GM18505 (cell line): ENCODE results near the gene GATM.

Experiments used
- ATAC-seq: cut with Tn5 transposase; IDR thresholded peaks from one replicate; pipeline ENCODE4 v1.9.1; 2021; ENCODE audit not compliant: unreplicated experiment
- POLR2A ChIP-seq: IDR thresholded peaks from 4 replicates; pipeline ENCODE4 v1.6.1; 2011; ENCODE audit warnings: borderline replicate concordance; ENCODE audit not compliant: insufficient read depth, insufficient read length; ENCODE audit errors: extremely low read depth

The GATM gene

GRCh38 chr15:45399381-45400212 lies 21.3 kb upstream of the GATM start:
- ATAC-seq, result no peak
- no peak for TF ChIP-seq POLR2A

- ATAC-seq, result no peak
- TF ChIP-seq POLR2A, result no peak
Measured at GRCh38 chr15:45397116-45397665, 18.8 kb upstream of the GATM start.

DNA sequence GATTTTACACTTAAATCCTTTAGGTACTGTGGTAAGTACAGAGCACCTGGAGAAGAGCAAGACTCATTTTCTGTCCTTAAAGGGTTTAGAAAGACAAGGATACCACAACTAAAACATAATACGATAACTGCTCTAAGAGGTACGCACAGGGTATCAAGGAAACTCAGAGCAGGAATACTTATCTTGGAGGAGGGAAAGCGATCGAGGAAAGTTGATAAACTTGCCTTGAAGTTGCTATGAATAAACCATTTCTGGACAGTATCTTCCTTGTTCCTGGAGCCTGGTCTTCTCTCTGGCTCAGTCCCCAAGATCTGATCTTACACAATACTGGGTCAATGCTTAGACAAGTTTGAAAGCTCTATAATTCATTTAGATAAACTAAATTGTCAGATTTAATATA lies 17.6 kb upstream of the GATM start:
- no peak for TF ChIP-seq POLR2A
- ATAC-seq, result no peak

- ATAC-seq, result no peak
- no peak for TF ChIP-seq POLR2A
Measured at GRCh38 chr15:45394681-45395080, 16.3 kb upstream of the GATM start.

- ATAC-seq, result no peak
- TF ChIP-seq POLR2A, result no peak
Measured at GRCh38 chr15:45393851-45394250, 15.5 kb upstream of the GATM start.

- TF ChIP-seq POLR2A, result no peak
- ATAC-seq, result no peak
Measured at GRCh38 chr15:45392584-45392855, 14.2 kb upstream of the GATM start.

DNA sequence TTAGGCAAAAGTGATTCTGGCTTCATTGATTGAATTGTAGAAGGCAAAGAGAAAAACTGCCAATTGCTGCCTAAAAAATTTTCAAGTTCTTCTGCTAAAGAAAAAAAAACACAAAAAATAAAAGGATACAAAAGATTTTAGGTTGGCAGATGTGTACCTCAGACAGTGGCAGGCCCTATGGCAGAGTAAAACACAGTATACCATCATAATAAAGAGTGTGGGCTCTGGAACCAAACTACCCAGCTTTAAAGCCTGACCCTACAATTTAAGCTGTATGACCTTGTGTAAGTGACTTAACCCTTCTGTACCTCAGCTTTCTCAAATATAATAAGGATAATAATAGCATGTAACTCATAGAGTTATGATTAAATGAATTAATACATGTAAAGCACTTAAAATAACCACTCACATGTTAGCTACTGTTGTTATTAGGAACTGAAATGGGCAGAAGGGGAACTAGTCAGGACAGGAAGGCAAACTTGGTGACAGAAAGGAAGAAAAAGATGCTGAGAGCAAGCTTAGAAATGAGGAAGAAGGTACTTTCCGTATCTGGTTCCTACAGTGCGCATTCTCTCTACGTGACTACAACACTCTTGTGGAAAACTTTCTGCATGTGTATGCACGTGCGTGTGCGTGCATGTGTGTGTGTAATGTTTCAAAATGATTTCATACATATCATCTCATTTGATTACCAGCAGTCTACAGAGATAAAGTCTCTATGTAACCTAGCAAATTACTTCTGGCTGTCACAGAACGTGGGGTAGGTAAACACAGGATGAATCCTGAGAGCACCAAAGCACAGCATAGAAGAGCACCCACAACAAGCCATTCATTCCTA lies 13.6 kb upstream of the GATM start:
- peak; percentile 95 for ATAC-seq
- no peak for TF ChIP-seq POLR2A

DNA sequence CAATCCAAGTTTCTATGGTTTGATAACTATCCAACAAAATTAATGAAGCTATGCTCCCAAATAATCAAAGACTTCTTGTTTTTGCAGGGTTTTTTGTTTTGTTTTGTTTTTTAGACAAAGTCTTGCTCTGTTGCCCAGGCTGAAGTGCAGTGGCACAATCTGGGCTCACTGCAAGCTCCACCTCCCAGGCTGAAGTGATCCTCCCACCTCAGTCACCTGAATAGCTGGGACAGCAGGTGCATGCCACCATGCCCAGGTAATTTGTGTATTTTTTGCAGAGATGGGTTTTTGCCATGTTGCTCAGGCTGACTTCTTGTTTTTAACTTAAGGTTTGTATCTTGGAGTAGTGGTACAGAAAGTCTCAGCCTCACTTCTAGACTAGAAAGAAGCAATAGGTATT lies 11.0 kb upstream of the GATM start:
- no peak for TF ChIP-seq POLR2A
- no peak for ATAC-seq

DNA sequence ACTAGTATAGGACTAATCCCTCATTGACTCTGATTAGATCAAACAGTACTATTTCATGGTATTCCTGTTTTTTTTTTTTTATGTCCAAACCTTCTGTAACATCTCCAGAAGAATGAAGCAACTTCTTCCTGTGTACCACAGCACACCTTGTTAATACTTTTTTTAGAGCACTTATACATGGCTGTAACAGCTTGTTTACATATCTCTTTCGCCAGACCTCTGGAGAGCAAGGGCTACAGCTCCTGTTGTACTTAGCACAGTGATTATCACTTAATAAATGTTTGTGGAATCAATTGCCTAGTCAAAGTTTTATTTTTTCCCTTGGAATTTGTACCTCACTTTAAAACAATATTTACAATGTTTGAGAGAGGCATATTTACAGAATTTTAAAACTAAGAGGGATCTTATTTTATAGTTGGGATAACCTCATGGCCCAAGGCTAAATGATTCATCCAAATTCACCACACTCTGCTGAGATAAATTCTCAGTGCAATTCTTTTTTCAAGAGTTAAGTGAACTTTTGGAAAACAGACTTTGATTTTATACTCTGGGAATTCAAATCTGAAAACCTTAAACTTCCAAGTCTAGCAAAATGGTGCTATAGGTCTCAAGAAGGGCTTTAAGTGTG lies 9.2 kb upstream of the GATM start:
- no peak for TF ChIP-seq POLR2A
- ATAC-seq, result no peak

DNA sequence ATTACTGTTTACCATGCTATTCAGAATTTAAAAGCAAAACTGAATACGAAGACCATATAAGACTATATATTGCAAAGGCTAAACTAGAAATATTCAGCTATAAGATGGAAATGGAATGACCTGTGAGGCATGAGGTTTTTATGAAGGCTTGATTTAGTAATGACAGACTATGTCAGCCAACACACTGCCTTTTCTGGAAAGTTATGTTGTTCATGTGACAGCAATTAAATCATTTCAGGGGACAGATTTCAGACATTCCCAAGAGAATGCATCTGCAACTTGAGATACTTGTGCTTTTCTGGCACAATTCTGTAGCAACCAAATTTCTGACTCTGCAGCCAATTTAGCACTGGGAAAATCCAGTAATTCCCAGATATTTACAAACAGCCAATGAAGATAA lies 8.6 kb upstream of the GATM start:
- no peak for TF ChIP-seq POLR2A
- no peak for ATAC-seq

DNA sequence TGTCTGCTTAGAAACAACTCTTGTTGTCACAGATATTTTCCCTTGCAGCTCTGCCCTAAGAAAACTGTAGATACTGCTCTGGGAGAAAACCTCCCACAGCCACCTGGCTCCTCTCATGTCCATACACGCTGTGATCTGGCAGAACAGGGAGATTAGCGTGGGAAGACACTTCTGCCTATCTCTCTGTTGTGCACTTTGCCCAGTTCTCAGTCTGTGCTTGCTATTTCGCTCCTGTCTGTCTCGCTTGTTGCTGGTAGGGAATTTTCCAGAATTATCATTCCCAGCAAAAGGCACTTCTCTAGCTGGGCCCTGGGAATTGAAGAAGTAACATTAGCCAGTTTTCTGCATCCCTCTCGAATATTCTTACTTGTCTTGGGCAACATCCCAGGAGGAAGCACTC lies 8.1 kb upstream of the GATM start:
- no peak for ATAC-seq
- no peak for TF ChIP-seq POLR2A

GRCh38 chr15:45385590-45385989 lies 7.2 kb upstream of the GATM start:
- ATAC-seq, result no peak
- TF ChIP-seq POLR2A, result no peak

DNA sequence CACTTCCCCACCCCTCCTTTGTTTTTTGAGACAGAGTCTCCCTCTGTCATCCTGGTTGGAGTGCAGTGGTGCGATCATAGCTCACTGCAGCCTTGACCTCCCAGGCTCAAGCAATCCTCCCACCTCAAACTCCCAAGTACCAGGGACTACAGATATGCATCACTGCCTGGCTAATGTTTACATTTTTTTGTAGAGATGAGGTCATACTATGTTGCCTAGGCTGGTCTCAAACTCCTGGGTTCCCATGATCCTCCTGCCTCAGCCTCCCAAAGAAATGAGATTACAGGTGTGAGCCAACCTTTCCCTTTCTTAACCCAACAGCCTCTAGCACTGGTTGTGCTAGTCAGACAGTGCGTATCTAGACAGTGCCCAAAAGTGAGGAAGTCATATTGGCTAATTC lies 6.4 kb upstream of the GATM start:
- no peak for ATAC-seq
- no peak for TF ChIP-seq POLR2A
